Endothelial cell of umbilical vein (primary cell): ENCODE results near the gene TNPO1.

Experiments
- EZH2 ChIP-seq: IDR thresholded peaks from 2 replicates; pipeline ENCODE4 v1.6.1; 2012; ENCODE audit warnings: borderline replicate concordance, low read depth, mild to moderate bottlenecking, moderate library complexity, low read length, inconsistent platforms; ENCODE audit not compliant: severe bottlenecking
- TF ChIP-seq, protein P1 (sequence below), 2 donors: IDR thresholded peaks; 1 replicate in 1 of 2; 2 replicates in 1 of 2; pipeline ENCODE4 v1.5.1; 2011; ENCODE audit warnings: low read length in 2 of 2, mild to moderate bottlenecking in 2 of 2, moderate library complexity in 2 of 2, control low read depth in 1 of 2, inconsistent platforms in 1 of 2, low read depth in 1 of 2; ENCODE audit not compliant: insufficient read depth in 1 of 2; ENCODE audit errors: extremely low read depth in 1 of 2
- TF ChIP-seq, protein P2 (sequence below): IDR thresholded peaks from 2 replicates; pipeline ENCODE4 v1.6.1; 2011; ENCODE audit not compliant: insufficient read depth, insufficient read length

DNA sequence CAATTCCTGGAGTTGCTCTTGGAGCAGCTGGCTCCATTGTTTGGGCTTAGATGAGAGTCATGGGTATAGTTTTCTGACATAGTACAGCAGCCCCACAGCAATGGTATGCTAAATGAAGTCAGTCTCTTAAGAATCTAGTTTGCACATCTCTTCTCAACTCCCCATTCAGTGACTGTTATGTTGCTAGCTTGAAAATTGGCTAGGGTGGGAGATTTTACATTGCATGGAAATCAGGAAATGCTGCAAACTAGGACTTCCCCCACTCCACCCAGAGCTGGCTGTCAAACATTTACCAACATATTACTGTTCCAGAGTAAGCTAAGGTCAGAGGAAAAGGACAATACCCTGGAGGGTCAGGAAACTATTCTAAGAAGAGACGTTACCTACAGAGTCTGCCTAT, 121.7 kb downstream of the TNPO1 start:
- TF ChIP-seq EZH2 = no peak
- TF ChIP-seq, protein P1, sequence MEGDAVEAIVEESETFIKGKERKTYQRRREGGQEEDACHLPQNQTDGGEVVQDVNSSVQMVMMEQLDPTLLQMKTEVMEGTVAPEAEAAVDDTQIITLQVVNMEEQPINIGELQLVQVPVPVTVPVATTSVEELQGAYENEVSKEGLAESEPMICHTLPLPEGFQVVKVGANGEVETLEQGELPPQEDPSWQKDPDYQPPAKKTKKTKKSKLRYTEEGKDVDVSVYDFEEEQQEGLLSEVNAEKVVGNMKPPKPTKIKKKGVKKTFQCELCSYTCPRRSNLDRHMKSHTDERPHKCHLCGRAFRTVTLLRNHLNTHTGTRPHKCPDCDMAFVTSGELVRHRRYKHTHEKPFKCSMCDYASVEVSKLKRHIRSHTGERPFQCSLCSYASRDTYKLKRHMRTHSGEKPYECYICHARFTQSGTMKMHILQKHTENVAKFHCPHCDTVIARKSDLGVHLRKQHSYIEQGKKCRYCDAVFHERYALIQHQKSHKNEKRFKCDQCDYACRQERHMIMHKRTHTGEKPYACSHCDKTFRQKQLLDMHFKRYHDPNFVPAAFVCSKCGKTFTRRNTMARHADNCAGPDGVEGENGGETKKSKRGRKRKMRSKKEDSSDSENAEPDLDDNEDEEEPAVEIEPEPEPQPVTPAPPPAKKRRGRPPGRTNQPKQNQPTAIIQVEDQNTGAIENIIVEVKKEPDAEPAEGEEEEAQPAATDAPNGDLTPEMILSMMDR (IDR thresholded peaks at IDR 0.05; ENCODE audit: extremely low read depth in 1 of 2, insufficient read depth in 1 of 2, low read depth in 1 of 2, low read length in 2 of 2) = no peak
- TF ChIP-seq, protein P2, sequence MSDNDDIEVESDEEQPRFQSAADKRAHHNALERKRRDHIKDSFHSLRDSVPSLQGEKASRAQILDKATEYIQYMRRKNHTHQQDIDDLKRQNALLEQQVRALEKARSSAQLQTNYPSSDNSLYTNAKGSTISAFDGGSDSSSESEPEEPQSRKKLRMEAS = no peak
